Left ventricle myocardium inferior (tissue), 1 donor: ENCODE measurements around the gene AUTS2. TPM values are rescaled to one million over a fixed set of nuclear protein-coding genes. Genes with fewer than 3 reads are reported as not detected.

Experiments used
- DNase-seq: peaks from one replicate; pipeline ENCODE4 v3.0.0-alpha.2; 2020
- H3K27ac ChIP-seq: fragments of 200-600 bp; replicated peaks from 2 replicates; pipeline ENCODE4 v1.8.0; 2021
- H3K27me3 ChIP-seq: fragments of 200-600 bp; 2 replicates; pipeline ENCODE4 v1.8.0; 2021; ENCODE audit warnings: low read depth
- H3K36me3 ChIP-seq: fragments of 200-600 bp; 2 replicates; pipeline ENCODE4 v1.8.0; 2021
- H3K4me1 ChIP-seq: fragments of 200-600 bp; 2 replicates; pipeline ENCODE4 v1.8.0; 2021
- H3K4me3 ChIP-seq: fragments of 200-600 bp; 2 replicates; pipeline ENCODE4 v1.8.0; 2021; ENCODE audit warnings: mild to moderate bottlenecking, moderate library complexity
- H3K9me3 ChIP-seq: fragments of 200-600 bp; replicated peaks from 2 replicates; pipeline ENCODE4 v1.8.0; 2021
- intact Hi-C: fragments of 100-400 bp; cut with micrococcal nuclease; formaldehyde crosslinking; loops from one replicate; pipeline ENCODE4 v1.11.0; 2022
- total RNA-seq: library from RNA; stranded (reverse); fragmentation: NEBNext Ultra II Directional; extraction: Animal tissue kit (Norgen Biotek cat#: 25700); gene quantifications from one replicate; pipeline ENCODE4 v1.2.1, GENCODE V29; 2021
- TF ChIP-seq, protein P1 (sequence below): fragments of 200-600 bp; IDR thresholded peaks from 2 replicates; pipeline ENCODE4 v1.8.0; 2021; ENCODE audit warnings: antibody characterized with exemption, mild to moderate bottlenecking, borderline replicate concordance
- donor health status: DM: no; HTN: yes; CAD: no; lungs with severe emphysema.

The AUTS2 gene
- total RNA-seq, 1 donor from 2014 or later, result 10.5 TPM

DNA sequence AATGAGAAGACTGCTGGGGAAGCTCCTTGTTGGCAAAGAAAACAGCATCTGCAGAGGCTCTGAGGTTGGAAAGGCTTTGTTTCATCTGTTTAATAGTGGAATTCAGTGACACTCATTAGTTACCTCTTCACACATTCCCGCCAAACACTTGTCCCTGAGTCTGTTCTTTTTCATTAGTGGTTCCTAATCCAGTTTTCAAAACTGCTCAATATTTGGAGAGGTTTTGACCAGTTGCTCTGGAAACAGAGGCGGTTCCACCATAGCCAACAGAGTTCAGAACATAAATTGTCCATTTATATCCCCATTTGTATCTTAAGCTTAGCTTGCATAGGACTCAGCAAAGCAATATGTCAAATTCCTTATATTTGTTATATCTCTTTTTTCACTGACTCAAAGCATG lies 754.6 kb downstream of the AUTS2 start:
- H3K4me3 ChIP-seq, result no peak overlapping the region
- no peak for DNase-seq
- no peaks in the 10 kb centered on the region for H3K36me3 ChIP-seq
- no peaks in the 10 kb centered on the region for H3K9me3 ChIP-seq
- H3K27ac ChIP-seq, result no peak overlapping the region
- intact Hi-C loops, result no loop called here
- no peaks in the 10 kb centered on the region for H3K27me3 ChIP-seq
- H3K4me1 ChIP-seq, result peaks cover 14% of the 10 kb centered on the region
- TF ChIP-seq, protein P1, sequence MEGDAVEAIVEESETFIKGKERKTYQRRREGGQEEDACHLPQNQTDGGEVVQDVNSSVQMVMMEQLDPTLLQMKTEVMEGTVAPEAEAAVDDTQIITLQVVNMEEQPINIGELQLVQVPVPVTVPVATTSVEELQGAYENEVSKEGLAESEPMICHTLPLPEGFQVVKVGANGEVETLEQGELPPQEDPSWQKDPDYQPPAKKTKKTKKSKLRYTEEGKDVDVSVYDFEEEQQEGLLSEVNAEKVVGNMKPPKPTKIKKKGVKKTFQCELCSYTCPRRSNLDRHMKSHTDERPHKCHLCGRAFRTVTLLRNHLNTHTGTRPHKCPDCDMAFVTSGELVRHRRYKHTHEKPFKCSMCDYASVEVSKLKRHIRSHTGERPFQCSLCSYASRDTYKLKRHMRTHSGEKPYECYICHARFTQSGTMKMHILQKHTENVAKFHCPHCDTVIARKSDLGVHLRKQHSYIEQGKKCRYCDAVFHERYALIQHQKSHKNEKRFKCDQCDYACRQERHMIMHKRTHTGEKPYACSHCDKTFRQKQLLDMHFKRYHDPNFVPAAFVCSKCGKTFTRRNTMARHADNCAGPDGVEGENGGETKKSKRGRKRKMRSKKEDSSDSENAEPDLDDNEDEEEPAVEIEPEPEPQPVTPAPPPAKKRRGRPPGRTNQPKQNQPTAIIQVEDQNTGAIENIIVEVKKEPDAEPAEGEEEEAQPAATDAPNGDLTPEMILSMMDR, result no peak

DNA sequence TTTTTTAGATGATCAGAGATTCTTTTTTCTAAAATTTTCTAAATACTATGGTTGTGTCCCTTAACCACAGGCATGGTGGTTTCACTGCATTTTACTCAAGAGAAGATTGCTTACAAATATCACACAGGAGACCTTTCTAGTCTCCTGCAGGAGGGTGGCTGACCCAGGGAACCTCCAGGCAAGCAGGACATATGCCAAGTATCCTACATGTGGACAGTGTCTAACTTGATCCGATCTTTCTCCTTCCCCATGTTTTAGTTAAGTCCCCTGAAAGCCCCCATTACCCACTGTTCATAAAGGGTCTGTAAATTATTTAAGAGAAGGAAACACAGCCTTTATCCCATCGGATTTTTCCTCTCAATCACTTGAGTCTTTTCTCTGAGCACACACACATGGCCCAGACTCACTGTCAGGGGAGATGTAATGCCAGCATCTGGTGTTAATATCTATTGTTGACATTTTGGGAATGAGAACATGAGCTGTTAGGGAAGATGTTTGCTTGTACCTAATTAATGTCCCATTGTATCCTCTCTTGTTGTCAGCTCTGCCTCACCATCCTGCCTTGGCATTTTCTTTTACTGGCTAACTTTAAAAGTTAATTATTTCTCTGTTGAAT lies 755.2 kb downstream of the AUTS2 start:
- no peaks in the 10 kb centered on the region for H3K27me3 ChIP-seq
- no peaks in the 10 kb centered on the region for H3K9me3 ChIP-seq
- peaks cover 14% of the 10 kb centered on the region for H3K4me1 ChIP-seq
- no peaks in the 10 kb centered on the region for H3K36me3 ChIP-seq
- TF ChIP-seq, protein P1, result no peak
- H3K4me3 ChIP-seq, result no peak overlapping the region
- no peak overlapping the region for H3K27ac ChIP-seq
- intact Hi-C loops, result no loop called here
- DNase-seq, result no peak

DNA sequence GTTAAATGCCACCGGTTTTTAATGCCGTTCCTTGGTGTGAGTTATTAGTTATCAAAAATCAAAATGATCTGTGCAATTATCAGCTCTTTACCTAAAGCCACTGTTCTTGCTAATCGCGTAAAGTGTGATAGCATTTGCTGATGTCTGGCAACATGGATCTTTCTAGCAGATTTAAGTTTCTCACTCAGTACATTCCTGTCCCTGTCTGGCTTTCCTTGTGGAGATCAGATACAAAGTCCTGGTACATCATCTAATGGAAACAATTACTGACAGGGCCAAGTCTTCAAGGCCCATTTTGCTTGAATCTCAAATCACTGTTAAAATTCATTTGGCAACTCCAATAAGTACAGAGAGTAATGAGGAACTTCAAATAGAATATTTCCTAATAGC lies 755.7 kb downstream of the AUTS2 start:
- Histone ChIP-seq H3K36me3 (no peaks in the 10 kb centered on the region), H3K9me3 (no peaks in the 10 kb centered on the region), H3K4me3 (no peak overlapping the region), H3K27ac (no peak overlapping the region), H3K27me3 (no peaks in the 10 kb centered on the region), H3K4me1 (peaks cover 14% of the 10 kb centered on the region)
- intact Hi-C loops, result no loop called here
- no peak for DNase-seq
- TF ChIP-seq, protein P1, result no peak

DNA sequence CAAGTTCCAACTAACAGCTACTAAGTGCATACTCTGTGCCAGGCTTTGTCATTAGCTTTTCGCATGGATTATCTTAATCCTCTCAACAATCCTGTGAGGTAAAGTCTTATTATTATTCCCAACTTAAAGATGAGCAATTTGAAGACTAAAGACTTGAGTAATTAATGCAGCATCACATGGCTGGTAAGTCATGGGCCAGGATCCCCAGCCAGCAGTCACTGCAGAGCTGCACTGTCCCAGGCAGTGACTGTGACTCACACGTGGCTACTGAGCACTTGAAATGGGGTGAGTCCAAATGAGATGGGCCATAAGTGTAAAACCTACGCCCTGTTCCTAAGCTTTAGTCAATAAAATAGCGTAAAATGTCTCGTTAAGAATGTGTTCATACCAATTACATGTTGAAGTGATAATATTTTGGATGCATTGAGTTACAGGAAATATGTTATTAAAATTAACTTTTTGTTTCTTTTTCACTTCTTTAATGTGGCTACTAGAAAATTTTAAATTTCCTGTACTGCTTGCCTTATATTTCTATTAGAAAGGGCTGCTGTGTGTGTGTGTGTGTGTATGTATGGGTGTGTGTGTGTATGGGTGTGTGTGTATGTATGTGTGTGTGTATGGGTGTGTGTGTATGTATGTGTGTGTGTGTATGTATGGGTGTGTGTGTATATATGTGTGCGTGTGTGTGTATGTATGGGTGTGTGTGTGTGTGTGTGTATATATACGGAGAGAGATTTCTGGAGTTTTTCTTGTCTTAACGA lies 756.3 kb downstream of the AUTS2 start:
- TF ChIP-seq, protein P1, result no peak
- Histone ChIP-seq H3K9me3 (no peaks in the 10 kb centered on the region), H3K27me3 (no peaks in the 10 kb centered on the region), H3K27ac (no peak overlapping the region), H3K36me3 (no peaks in the 10 kb centered on the region), H3K4me3 (no peak overlapping the region), H3K4me1 (peaks cover 11% of the 10 kb centered on the region)
- no peak for DNase-seq
- intact Hi-C loops, result no loop called here

DNA sequence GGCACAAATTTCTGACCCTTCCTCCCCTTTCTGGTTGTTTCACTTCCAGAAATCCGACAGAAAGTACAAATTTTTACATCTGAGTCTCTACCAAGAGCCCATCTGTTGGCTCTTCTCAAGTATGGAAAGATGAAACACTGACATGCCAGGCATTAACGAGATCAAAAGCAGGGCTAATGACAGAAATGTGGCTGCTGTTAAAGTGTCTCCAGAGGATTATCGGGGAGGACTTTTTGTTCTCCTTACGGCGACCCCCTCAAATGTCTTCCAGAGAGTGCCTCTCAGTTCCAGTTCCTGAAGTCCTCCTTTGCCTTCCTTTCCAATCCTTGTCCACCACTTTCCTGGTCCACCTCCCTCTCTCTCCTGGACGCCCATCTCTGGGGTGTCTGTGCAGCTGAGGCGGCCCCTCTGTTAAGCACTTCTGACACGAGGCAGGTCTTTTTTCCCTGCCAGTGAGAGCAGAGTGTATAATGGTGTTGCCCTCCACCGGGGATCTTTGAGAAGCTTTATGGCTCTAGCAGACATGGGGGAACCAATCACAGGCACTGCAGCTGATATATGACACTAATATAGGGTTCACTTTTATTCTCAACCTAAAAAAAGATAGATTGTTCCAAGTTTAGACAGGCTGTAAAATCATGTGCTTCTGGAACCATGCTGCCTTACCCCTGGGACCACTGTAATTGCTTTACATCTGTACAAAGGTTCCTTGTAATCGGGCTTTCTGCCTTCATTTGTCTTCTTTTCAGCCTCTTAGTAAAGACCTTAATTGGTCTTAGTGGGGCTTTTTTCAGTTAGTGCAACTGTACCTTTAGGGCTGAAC lies 757.1 kb downstream of the AUTS2 start:
- no peaks in the 10 kb centered on the region for H3K9me3 ChIP-seq
- no peak for DNase-seq
- no peak overlapping the region for H3K27ac ChIP-seq
- H3K4me3 ChIP-seq, result no peak overlapping the region
- intact Hi-C loops, result no loop called here
- no peaks in the 10 kb centered on the region for H3K27me3 ChIP-seq
- H3K4me1 ChIP-seq, result peaks cover 14% of the 10 kb centered on the region
- H3K36me3 ChIP-seq, result no peaks in the 10 kb centered on the region
- TF ChIP-seq, protein P1, result no peak
